HEK293 (cell line): ENCODE data around the gene CRACR2A.

Experiments
- CTCF ChIP-seq: fragments of 450-650 bp; formaldehyde crosslinking; IDR thresholded peaks from 2 replicates; pipeline ENCODE4 v1.5.1; 2016; ENCODE audit warnings: missing biosample characterization, missing genetic modification characterization
- REST ChIP-seq: fragments of 450-650 bp; formaldehyde crosslinking; IDR thresholded peaks from 2 replicates; pipeline ENCODE4 v1.5.1; 2016; ENCODE audit warnings: missing biosample characterization, missing genetic modification characterization
- TCF7L2 ChIP-seq: IDR thresholded peaks from 2 replicates; pipeline ENCODE4 v1.6.1; 2011; ENCODE audit warnings: low read depth, mild to moderate bottlenecking, inconsistent platforms, low read length, moderate library complexity, borderline replicate concordance
- TRIM28 ChIP-seq: IDR thresholded peaks from 2 replicates; pipeline ENCODE4 v1.6.1; 2011; ENCODE audit warnings: low read length, control low read depth, borderline replicate concordance

- TF ChIP-seq REST (tag by site-specific recombination), result no peak
- TF ChIP-seq TCF7L2, result no peak
- no peak for TF ChIP-seq CTCF (tag by site-specific recombination)
- TF ChIP-seq TRIM28, result no peak
These were observed 6.2 kb downstream of the CRACR2A start for GRCh38 chr12:3746758-3747157.
